ENCODE results near the gene AFF2. TPM values are rescaled to one million over a fixed set of nuclear protein-coding genes. Genes with fewer than 3 reads are reported as not detected.

The AFF2 gene
- polyA plus RNA-seq, 1 of the 3 experiments (the other 2 are of a cell fraction): not detected

- WGBS (ENCODE audit: low lambda C conversion rate): 11% methylated on average over 4 of the region's 4 CpGs
- ChIA-PET CTCF (no interaction called here), POLR2A (no interaction called here)
- Histone ChIP-seq H2AFZ (ENCODE audit: low read depth) (no peak overlapping the region), H3K9me3 (no peaks in the 10 kb centered on the region), H3K9me2 (no peaks in the 10 kb centered on the region), H4K20me1 (ENCODE audit: insufficient read depth) (no peaks in the 10 kb centered on the region), H3K4me3 (ENCODE audit: low read depth in 2 of 2, low read length in 1 of 2) (no peak overlapping the region), H3K79me2 (ENCODE audit: insufficient read depth) (no peaks in the 10 kb centered on the region), H3K36me3 (replicated peaks in 1 of 2; ENCODE audit: control insufficient read depth in 1 of 2, insufficient read depth in 2 of 2, low read length in 1 of 2) (no peaks in the 10 kb centered on the region), H3K27ac (ENCODE audit: low read depth in 2 of 2, low read length in 1 of 2) (no peak overlapping the region), H3K27me3 (ENCODE audit: insufficient read depth) (no peaks in the 10 kb centered on the region), H3K9ac (no peak overlapping the region), H3K4me1 (ENCODE audit: control insufficient read depth in 1 of 2, insufficient read depth in 2 of 2, low read depth in 1 of 2, low read length in 1 of 2) (no peaks in the 10 kb centered on the region), H3K4me2 (no peak overlapping the region), H3F3A (replicated peaks; ENCODE audit: insufficient read depth) (no peaks in the 10 kb centered on the region)
- DNase-seq: no peak
- no peak for TF ChIP-seq FOXJ3 (CRISPR knock-in tag; IDR thresholded peaks at IDR 0.05)
- no peak for TF ChIP-seq PBX3 (IDR thresholded peaks at IDR 0.05)
- TF ChIP-seq RXRA (IDR thresholded peaks at IDR 0.05; ENCODE audit: borderline replicate concordance, low read depth): no peak
- TF ChIP-seq MXI1 (IDR thresholded peaks at IDR 0.05; ENCODE audit: low read depth, low read length): no peak
Observed at GRCh38 chrX:148933881-148934280, 433.5 kb downstream of the AFF2 start.

- Histone ChIP-seq H3K4me1 (ENCODE audit: control insufficient read depth in 1 of 2, insufficient read depth in 2 of 2, low read depth in 1 of 2, low read length in 1 of 2) (no peaks in the 10 kb centered on the region), H3K36me3 (replicated peaks in 1 of 2; ENCODE audit: control insufficient read depth in 1 of 2, insufficient read depth in 2 of 2, low read length in 1 of 2) (no peaks in the 10 kb centered on the region), H3K9me2 (no peaks in the 10 kb centered on the region), H3K27ac (ENCODE audit: low read depth in 2 of 2, low read length in 1 of 2) (no peak overlapping the region), H3K9me3 (no peaks in the 10 kb centered on the region), H3K4me2 (no peak overlapping the region), H4K20me1 (ENCODE audit: insufficient read depth) (no peaks in the 10 kb centered on the region), H3K4me3 (ENCODE audit: low read depth in 2 of 2, low read length in 1 of 2) (no peak overlapping the region), H3K79me2 (ENCODE audit: insufficient read depth) (no peaks in the 10 kb centered on the region), H2AFZ (ENCODE audit: low read depth) (no peak overlapping the region), H3K27me3 (ENCODE audit: insufficient read depth) (no peaks in the 10 kb centered on the region), H3K9ac (no peak overlapping the region), H3F3A (replicated peaks; ENCODE audit: insufficient read depth) (no peaks in the 10 kb centered on the region)
- POLR2A ChIA-PET: no interaction called here
- TF ChIP-seq NRF1 (IDR thresholded peaks at IDR 0.05; ENCODE audit: low read depth, low read length) (no peak), GABPA (IDR thresholded peaks at IDR 0.05; ENCODE audit: low read depth) (no peak), POLR2AphosphoS5 (IDR thresholded peaks at IDR 0.05; ENCODE audit: low read depth, low read length) (no peak), EP300 (IDR thresholded peaks at IDR 0.05; ENCODE audit: borderline replicate concordance in 1 of 2, low read depth in 1 of 2, low read length in 1 of 2) (no peak), REST (IDR thresholded peaks at IDR 0.05; ENCODE audit: low read depth, low read length) (no peak), TEAD4 (IDR thresholded peaks at IDR 0.05; ENCODE audit: borderline replicate concordance, insufficient read depth) (no peak), USF2 (IDR thresholded peaks at IDR 0.05; ENCODE audit: borderline replicate concordance, low read depth, low read length) (no peak), TAF1 (IDR thresholded peaks at IDR 0.05; ENCODE audit: borderline replicate concordance, low read depth, low read length) (no peak), ZBTB33 (IDR thresholded peaks at IDR 0.05; ENCODE audit: borderline replicate concordance, low read depth) (no peak), GATA2 (CRISPR knock-in tag; IDR thresholded peaks at IDR 0.05) (no peak), SMC3 (IDR thresholded peaks at IDR 0.05; ENCODE audit: low read depth, low read length) (no peak), SIN3A (IDR thresholded peaks at IDR 0.05; ENCODE audit: borderline replicate concordance, low read depth, low read length) (no peak), MXI1 (IDR thresholded peaks at IDR 0.05; ENCODE audit: low read depth, low read length) (no peak), FOXJ3 (CRISPR knock-in tag; IDR thresholded peaks at IDR 0.05) (no peak), FOXM1 (IDR thresholded peaks at IDR 0.05; ENCODE audit: low read depth) (no peak), CHD2 (IDR thresholded peaks at IDR 0.05; ENCODE audit: low read length, partially characterized antibody) (no peak), RXRA (IDR thresholded peaks at IDR 0.05; ENCODE audit: borderline replicate concordance, low read depth) (no peak), FOSL2 (IDR thresholded peaks at IDR 0.05; ENCODE audit: borderline replicate concordance, low read depth) (no peak), YY1 (IDR thresholded peaks at IDR 0.05; ENCODE audit: low read depth) (no peak)
- CTCF ChIA-PET: no interaction called here
- DNase-seq: no peak
- WGBS (ENCODE audit: low lambda C conversion rate): 7% methylated on average over 4 of the region's 4 CpGs
Observed at GRCh38 chrX:148938348-148938747, 437.9 kb downstream of the AFF2 start.

All from SK-N-SH (cell line).